Measurements from ENCODE around the gene CD3D. TPM values are rescaled to one million over a fixed set of nuclear protein-coding genes. Genes with fewer than 3 reads are reported as not detected.
"Not testable (repeated sequence)": the region's sequence is repeated elsewhere in the genome, so short reads cannot be mapped to it uniquely, and the experiment has no call there.

The CD3D gene
- total RNA-seq, 1 donor from 2014 or later, result not detected

DNA sequence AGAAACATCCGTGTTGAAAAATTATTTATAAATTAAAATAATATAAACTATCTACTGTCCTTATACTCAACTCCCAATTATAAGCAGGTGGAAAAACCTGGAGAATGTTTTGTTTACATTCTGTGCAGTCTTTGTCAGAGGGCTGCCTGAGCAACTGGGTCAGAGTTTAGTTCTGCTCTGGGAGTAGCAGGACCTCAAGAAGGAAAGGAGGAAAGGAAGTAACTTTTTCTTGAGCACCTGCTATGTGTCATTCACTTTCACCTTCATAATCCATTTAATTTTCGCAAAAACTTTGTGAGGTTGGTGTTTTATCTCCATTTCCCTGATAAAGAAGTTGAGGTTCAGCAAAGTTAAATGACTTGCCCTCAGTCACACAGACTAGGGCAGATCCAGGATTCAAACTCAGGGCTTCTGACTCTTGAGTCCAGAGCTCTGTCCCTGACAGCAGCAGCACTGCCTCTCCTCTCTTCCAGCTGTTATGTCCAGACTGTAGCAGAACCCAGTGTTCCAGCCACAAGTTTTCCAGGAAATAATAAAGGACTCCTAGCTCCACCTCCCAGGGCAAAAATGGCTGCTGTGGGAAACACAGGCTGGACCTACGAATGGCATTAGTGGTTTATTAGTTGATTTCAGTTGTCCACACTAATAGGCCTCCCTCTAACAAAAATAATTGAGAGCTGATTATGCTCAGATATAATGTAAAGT lies 31.6 kb downstream of the CD3D start:
- intact Hi-C loops (cut with micrococcal nuclease), result no loop called here

DNA sequence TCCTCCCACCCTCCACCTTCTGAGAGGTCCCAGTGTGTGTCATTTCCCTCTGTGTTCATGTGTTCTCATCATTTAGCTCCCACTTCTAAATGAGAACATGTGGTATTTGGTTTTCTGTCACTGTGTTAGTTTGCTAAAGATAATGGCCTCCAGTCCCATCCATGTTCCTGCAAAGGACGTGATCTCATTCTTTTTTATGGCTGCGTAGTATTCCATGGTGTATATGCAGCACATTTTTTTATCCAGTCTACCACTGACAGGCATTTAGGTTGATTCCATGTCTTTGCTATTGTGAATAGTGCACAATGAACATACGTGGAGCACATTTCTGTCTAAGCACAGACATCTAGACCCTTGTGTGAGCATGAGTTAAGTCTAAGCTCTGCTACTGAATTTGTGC lies 32.2 kb downstream of the CD3D start:
- Histone ChIP-seq H3K4me3 (no peak overlapping the region), H3K9me3 (replicated peaks) (no peaks in the 10 kb centered on the region), H3K27ac (replicated peaks) (no peak overlapping the region), H3K4me1 (peaks cover 4% of the 10 kb centered on the region), H3K27me3 (ENCODE audit: low read depth) (peaks cover 54% of the 10 kb centered on the region), H3K36me3 (no peaks in the 10 kb centered on the region)
- DNase-seq, result no peak
- TF ChIP-seq, protein P1, sequence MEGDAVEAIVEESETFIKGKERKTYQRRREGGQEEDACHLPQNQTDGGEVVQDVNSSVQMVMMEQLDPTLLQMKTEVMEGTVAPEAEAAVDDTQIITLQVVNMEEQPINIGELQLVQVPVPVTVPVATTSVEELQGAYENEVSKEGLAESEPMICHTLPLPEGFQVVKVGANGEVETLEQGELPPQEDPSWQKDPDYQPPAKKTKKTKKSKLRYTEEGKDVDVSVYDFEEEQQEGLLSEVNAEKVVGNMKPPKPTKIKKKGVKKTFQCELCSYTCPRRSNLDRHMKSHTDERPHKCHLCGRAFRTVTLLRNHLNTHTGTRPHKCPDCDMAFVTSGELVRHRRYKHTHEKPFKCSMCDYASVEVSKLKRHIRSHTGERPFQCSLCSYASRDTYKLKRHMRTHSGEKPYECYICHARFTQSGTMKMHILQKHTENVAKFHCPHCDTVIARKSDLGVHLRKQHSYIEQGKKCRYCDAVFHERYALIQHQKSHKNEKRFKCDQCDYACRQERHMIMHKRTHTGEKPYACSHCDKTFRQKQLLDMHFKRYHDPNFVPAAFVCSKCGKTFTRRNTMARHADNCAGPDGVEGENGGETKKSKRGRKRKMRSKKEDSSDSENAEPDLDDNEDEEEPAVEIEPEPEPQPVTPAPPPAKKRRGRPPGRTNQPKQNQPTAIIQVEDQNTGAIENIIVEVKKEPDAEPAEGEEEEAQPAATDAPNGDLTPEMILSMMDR (IDR thresholded peaks at IDR 0.05; ENCODE audit: borderline replicate concordance), result no peak
- intact Hi-C loops (cut with micrococcal nuclease), result no loop called here

More for the DNA sequence above, 31.6 kb downstream of the CD3D start:
- Histone ChIP-seq H3K36me3 (no peaks in the 10 kb centered on the region), H3K27ac (replicated peaks) (no peak overlapping the region), H3K27me3 (ENCODE audit: low read depth) (peaks cover 54% of the 10 kb centered on the region), H3K4me1 (peaks cover 11% of the 10 kb centered on the region), H3K4me3 (no peak overlapping the region), H3K9me3 (replicated peaks) (no peaks in the 10 kb centered on the region)
- DNase-seq, result no peak
- TF ChIP-seq, protein P1 (IDR thresholded peaks at IDR 0.05; ENCODE audit: borderline replicate concordance), result no peak

DNA sequence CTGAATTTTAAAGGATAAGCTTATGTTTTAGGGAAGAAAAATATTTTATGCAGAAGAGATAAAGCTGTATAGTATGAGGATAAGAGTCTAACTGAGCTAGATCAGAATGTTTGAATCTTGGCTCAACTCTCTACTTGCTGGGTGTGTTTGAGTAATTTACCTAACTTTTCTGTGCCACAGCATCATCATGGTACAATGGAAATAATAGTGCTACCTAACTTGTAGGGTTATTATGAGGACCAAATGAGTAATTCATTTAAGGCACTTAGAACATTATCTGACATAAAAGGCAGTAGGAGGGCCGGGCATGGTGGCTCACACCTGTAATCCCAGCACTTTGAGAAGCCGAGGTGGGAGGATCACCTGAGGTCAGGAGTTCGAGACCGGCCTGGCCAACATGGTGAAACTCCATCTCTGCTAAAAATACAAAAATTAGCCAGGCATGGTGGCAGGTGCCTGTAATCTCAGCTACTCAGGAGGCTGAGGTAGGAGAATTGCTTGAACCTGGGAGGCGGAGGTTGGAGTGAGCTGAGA lies 33.4 kb downstream of the CD3D start:
- H3K9me3 ChIP-seq (replicated peaks); H3K36me3 ChIP-seq; H3K27ac ChIP-seq (replicated peaks); H3K4me3 ChIP-seq; DNase-seq; intact Hi-C loops (cut with micrococcal nuclease); H3K4me1 ChIP-seq: not testable (repeated sequence)
- peaks cover 52% of the 10 kb centered on the region for H3K27me3 ChIP-seq (ENCODE audit: low read depth)

DNA sequence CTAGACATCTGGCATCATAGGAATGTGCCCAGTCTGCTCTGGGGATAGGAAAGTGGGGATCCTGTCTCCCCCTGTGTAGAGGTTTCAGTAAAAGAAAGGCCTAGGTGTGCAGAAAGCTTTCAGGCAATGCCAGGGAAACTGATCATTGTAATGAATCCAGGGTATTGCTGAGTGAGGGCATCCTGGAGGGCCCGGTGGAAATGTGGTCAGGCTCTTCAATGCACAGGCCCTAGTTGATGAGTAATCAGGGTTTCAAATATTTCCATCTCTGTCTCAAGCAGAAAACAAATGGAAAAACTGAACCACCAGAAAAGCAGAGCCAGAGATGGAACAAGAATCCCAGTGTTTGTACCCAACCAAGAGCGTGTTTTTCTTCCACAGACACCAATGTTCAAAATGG lies 35.9 kb downstream of the CD3D start:
- DNase-seq, result no peak
- peaks cover 48% of the 10 kb centered on the region for H3K27me3 ChIP-seq (ENCODE audit: low read depth)
- no peak overlapping the region for H3K27ac ChIP-seq (replicated peaks)
- H3K4me1 ChIP-seq, result no peaks in the 10 kb centered on the region
- TF ChIP-seq, protein P1 (IDR thresholded peaks at IDR 0.05; ENCODE audit: borderline replicate concordance), result no peak
- no peaks in the 10 kb centered on the region for H3K9me3 ChIP-seq (replicated peaks)
- intact Hi-C loops (cut with micrococcal nuclease), result no loop called here
- H3K36me3 ChIP-seq, result no peaks in the 10 kb centered on the region
- no peak overlapping the region for H3K4me3 ChIP-seq

DNA sequence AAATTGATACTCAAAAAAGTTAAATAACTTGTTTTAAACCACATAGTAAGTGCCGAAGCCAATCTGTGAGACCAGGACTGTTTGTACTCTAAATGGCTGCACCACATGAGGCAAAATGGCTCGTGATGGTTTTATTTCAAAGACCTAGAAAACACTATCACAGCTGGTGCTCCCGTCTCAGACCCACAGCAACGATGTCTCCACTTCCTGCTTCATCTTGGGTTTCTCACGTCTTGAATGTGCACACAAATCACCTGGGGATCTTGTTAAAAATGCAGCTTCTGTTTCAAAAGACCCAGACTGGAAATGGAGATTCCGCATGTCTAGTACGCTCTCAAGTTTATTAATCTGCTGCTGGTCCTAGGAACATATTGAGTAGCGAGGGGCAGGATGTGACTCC lies 36.8 kb downstream of the CD3D start:
- no peaks in the 10 kb centered on the region for H3K9me3 ChIP-seq (replicated peaks)
- intact Hi-C loops (cut with micrococcal nuclease), result no loop called here
- H3K36me3 ChIP-seq, result no peaks in the 10 kb centered on the region
- H3K27me3 ChIP-seq (ENCODE audit: low read depth), result peaks cover 39% of the 10 kb centered on the region
- no peak overlapping the region for H3K4me3 ChIP-seq
- TF ChIP-seq, protein P1 (IDR thresholded peaks at IDR 0.05; ENCODE audit: borderline replicate concordance), result no peak
- no peak overlapping the region for H3K27ac ChIP-seq (replicated peaks)
- no peaks in the 10 kb centered on the region for H3K4me1 ChIP-seq
- DNase-seq, result no peak

DNA sequence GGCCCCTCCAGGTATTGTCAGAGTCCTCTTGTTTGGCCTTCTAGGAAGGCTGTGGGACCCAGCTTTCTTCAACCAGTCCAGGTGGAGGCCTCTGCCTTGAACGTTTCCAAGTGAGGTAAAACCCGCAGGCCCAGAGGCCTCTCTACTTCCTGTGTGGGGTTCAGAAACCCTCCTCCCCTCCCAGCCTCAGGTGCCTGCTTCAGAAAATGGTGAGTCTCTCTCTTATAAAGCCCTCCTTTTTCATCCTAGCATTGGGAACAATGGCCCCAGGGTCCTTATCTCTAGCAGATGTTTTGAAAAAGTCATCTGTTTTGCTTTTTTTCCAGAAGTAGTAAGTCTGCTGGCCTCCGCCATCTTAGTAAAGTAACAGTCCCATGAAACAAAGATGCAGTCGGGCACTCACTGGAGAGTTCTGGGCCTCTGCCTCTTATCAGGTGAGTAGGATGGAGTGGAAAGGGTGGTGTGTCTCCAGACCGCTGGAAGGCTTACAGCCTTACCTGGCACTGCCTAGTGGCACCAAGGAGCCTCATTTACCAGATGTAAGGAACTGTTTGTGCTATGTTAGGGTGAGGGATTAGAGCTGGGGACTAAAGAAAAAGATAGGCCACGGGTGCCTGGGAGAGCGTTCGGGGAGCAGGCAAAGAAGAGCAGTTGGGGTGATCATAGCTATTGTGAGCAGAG lies 37.8 kb downstream of the CD3D start, which contains the start of gene CD3E:
TSS of gene CD3E (plus strand) at position 163 of the 681 bp plus-strand sequence. CDS start at position 386, 223 bp downstream.
- Histone ChIP-seq H3K27me3 (ENCODE audit: low read depth) (peaks cover 36% of the 10 kb centered on the region), H3K9me3 (replicated peaks) (no peaks in the 10 kb centered on the region), H3K27ac (replicated peaks) (no peak within 1 kb of the TSS), H3K4me3 (no peak within 1 kb of the TSS), H3K36me3 (no peaks in the 10 kb centered on the region), H3K4me1 (no peaks in the 10 kb centered on the region)
- intact Hi-C loops (cut with micrococcal nuclease), result no loop called here
- DNase-seq, result no peak
- TF ChIP-seq, protein P1 (IDR thresholded peaks at IDR 0.05; ENCODE audit: borderline replicate concordance), result no peak

All from left ventricle myocardium inferior (tissue), 1 donor.